HepG2 (cell line): Measurements from ENCODE around the gene PDYN. TPM values are rescaled to one million over a fixed set of nuclear protein-coding genes. Genes with fewer than 3 reads are reported as not detected.

Experiments used
- CENPT ChIP-seq: sonication (generic); formaldehyde crosslinking; IDR thresholded peaks from 2 replicates; pipeline ENCODE4 v1.8.0; 2022; ENCODE audit warnings: low read depth, mild to moderate bottlenecking, moderate library complexity, missing genetic modification reagents
- NFYB ChIP-seq: sonication (generic); formaldehyde crosslinking; IDR thresholded peaks from 2 replicates; pipeline ENCODE4 v1.4.0; 2020; ENCODE audit warnings: missing genetic modification reagents
- PRDM10 ChIP-seq: sonication (generic); formaldehyde crosslinking; IDR thresholded peaks from 2 replicates; pipeline ENCODE4 v1.4.0; 2020; ENCODE audit warnings: low read depth, missing genetic modification reagents
- RAD51 ChIP-seq: fragments of 450-650 bp; IDR thresholded peaks from 2 replicates; pipeline ENCODE4 v1.6.1; 2016; ENCODE audit warnings: borderline replicate concordance
- RFX3 ChIP-seq: IDR thresholded peaks from 2 replicates; pipeline ENCODE4 v1.6.1; 2016; ENCODE audit warnings: missing biosample characterization, missing genetic modification reagents
- SPEN ChIP-seq: sonication (generic); formaldehyde crosslinking; IDR thresholded peaks from 2 replicates; pipeline ENCODE4 v1.5.1; 2020; ENCODE audit warnings: low read depth, mild to moderate bottlenecking, missing genetic modification reagents
- TBP ChIP-seq: sonication (generic); formaldehyde crosslinking; IDR thresholded peaks from 2 replicates; pipeline ENCODE4 v1.5.0; 2020; ENCODE audit warnings: missing genetic modification reagents
- TSC22D2 ChIP-seq: sonication (generic); formaldehyde crosslinking; IDR thresholded peaks from 2 replicates; pipeline ENCODE4 v1.5.1; 2020; ENCODE audit warnings: missing genetic modification reagents, mild to moderate bottlenecking, borderline replicate concordance
- ZIK1 ChIP-seq: sonication (generic); formaldehyde crosslinking; IDR thresholded peaks from 2 replicates; pipeline ENCODE4 v1.5.0; 2020; ENCODE audit warnings: mild to moderate bottlenecking, low read depth, missing genetic modification reagents, borderline replicate concordance
- ZNF225 ChIP-seq: sonication (generic); formaldehyde crosslinking; IDR thresholded peaks from 2 replicates; pipeline ENCODE4 v1.4.0; 2020; ENCODE audit warnings: mild to moderate bottlenecking, missing genetic modification reagents
- ZNF281 ChIP-seq: sonication (generic); formaldehyde crosslinking; IDR thresholded peaks from 2 replicates; pipeline ENCODE4 v1.4.0; 2020; ENCODE audit warnings: missing genetic modification reagents, borderline replicate concordance
- ZNF780A ChIP-seq: sonication (generic); formaldehyde crosslinking; IDR thresholded peaks from 2 replicates; pipeline ENCODE4 v1.8.0; 2022; ENCODE audit warnings: mild to moderate bottlenecking, missing genetic modification reagents, moderate library complexity
- ZSCAN29 ChIP-seq: sonication (generic); formaldehyde crosslinking; conservative IDR thresholded peaks from 2 replicates; pipeline ENCODE4 v1.4.0; 2020; ENCODE audit warnings: mild to moderate bottlenecking, missing genetic modification reagents
- polyA plus RNA-seq, 8 experiments: library from polyadenylated mRNA; depleted of rRNA in 3 of 8; stranded (reverse) in 7 of 8; unstranded in 1 of 8; fragments of >200 nt; fragmentation: Illumina TruSeq in 4 of 8; extraction: Trizol in 4 of 8; gene quantifications; 2 replicates each; pipeline versions ENCODE4 v1.2.1 to v1.2.3, GENCODE V29; 2011 to 2016; ENCODE audit warnings: low read depth in 4 of 8, missing spikeins in 1 of 8, mixed read lengths in 1 of 8; ENCODE audit not compliant: insufficient read depth in 1 of 8
- total RNA-seq, 5 experiments: library from RNA; depleted of rRNA; stranded (reverse); fragments of >200 nt; fragmentation: Illumina TruSeq; extraction: Trizol; gene quantifications; 2 replicates each; pipeline ENCODE4 v1.2.3, GENCODE V29; 2016; ENCODE audit warnings: low read depth in 1 of 5
- TF ChIP-seq, protein P1 (sequence below): sonication (generic); formaldehyde crosslinking; IDR thresholded peaks from 2 replicates; pipeline ENCODE4 v1.5.0; 2020; ENCODE audit warnings: missing genetic modification reagents
- TF ChIP-seq, protein P2 (sequence below): sonication (generic); formaldehyde crosslinking; IDR thresholded peaks from 2 replicates; pipeline ENCODE4 v1.8.0; 2022; ENCODE audit warnings: mild to moderate bottlenecking, missing genetic modification reagents; ENCODE audit not compliant: insufficient replicate concordance
- TF ChIP-seq, protein P3 (sequence below): conservative IDR thresholded peaks from 2 replicates; pipeline ENCODE4 v1.6.1; 2018; ENCODE audit warnings: missing genetic modification reagents

Gene PDYN
- total and polyA plus RNA-seq, 2 of the 13 experiments (the other 11 are each of a cell fraction or from before 2014, with no cell fraction given) = not detected

DNA sequence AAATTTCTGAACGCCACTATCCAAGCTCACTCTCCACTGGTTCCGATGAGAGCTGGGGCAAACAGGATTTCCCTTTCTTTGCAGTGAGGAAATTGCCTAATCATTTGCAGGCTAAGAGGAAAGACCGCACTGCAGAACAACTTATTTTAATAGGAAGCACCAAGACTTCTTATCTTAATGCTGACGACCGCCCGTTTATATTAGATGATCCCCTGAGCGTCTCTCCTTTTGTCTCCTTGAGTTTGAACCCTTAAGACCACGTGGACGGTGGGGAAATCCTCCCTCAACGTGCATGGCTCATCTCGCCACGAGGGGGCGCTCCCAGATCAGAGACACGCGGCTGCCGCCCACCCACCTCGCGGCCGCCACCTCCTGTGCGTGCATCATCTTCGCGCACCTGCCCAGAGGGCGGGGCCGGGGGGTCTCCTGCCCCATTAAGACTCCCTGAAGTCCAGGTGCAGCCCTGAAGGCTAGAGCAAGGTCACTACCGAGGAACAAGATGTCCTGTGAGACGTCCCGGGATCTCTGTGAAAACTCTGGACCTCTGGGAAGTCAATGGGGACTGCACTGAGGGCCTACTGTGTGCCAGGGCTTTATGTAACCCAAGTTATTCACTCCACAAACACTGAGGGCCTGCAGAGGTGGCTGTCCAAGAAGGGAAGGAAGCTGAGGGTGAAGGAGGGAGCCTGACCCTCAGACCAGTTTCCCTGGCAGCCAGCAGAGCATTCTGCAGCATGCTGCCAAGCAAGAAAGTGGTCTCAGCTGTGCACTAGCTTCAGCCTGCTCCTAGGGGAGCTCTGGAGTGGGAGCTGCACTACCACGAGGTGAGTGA, 28.1 kb downstream of the PDYN start (continued):
- TF ChIP-seq, protein P1, sequence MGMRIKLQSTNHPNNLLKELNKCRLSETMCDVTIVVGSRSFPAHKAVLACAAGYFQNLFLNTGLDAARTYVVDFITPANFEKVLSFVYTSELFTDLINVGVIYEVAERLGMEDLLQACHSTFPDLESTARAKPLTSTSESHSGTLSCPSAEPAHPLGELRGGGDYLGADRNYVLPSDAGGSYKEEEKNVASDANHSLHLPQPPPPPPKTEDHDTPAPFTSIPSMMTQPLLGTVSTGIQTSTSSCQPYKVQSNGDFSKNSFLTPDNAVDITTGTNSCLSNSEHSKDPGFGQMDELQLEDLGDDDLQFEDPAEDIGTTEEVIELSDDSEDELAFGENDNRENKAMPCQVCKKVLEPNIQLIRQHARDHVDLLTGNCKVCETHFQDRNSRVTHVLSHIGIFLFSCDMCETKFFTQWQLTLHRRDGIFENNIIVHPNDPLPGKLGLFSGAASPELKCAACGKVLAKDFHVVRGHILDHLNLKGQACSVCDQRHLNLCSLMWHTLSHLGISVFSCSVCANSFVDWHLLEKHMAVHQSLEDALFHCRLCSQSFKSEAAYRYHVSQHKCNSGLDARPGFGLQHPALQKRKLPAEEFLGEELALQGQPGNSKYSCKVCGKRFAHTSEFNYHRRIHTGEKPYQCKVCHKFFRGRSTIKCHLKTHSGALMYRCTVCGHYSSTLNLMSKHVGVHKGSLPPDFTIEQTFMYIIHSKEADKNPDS (CRISPR knock-in tag) = no peak
- TF ChIP-seq ZIK1 (no peak), CENPT (no peak), PRDM10 (no peak), RFX3 (CRISPR knock-in tag) (no peak), NFYB (CRISPR knock-in tag) (no peak), ZNF281 (CRISPR knock-in tag) (0 out of 2 replicates have a peak, but pooled peaks have one; percentile 30), ZNF780A (CRISPR knock-in tag) (0 out of 2 replicates have a peak, but pooled peaks have one; percentile 31), SPEN (CRISPR knock-in tag) (no peak), RAD51 (no peak), ZNF225 (CRISPR knock-in tag) (peak; percentile 39; the same call in 1 of the 2 replicates), TBP (CRISPR knock-in tag) (no peak), TSC22D2 (no peak), ZSCAN29 (no peak)
- TF ChIP-seq, protein P2, sequence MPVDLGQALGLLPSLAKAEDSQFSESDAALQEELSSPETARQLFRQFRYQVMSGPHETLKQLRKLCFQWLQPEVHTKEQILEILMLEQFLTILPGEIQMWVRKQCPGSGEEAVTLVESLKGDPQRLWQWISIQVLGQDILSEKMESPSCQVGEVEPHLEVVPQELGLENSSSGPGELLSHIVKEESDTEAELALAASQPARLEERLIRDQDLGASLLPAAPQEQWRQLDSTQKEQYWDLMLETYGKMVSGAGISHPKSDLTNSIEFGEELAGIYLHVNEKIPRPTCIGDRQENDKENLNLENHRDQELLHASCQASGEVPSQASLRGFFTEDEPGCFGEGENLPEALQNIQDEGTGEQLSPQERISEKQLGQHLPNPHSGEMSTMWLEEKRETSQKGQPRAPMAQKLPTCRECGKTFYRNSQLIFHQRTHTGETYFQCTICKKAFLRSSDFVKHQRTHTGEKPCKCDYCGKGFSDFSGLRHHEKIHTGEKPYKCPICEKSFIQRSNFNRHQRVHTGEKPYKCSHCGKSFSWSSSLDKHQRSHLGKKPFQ (CRISPR knock-in tag) = no peak
- TF ChIP-seq, protein P3, sequence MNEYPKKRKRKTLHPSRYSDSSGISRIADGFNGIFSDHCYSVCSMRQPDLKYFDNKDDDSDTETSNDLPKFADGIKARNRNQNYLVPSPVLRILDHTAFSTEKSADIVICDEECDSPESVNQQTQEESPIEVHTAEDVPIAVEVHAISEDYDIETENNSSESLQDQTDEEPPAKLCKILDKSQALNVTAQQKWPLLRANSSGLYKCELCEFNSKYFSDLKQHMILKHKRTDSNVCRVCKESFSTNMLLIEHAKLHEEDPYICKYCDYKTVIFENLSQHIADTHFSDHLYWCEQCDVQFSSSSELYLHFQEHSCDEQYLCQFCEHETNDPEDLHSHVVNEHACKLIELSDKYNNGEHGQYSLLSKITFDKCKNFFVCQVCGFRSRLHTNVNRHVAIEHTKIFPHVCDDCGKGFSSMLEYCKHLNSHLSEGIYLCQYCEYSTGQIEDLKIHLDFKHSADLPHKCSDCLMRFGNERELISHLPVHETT = no peak
